ENCODE data around the gene ZDHHC14. TPM values are rescaled to one million over a fixed set of nuclear protein-coding genes. Genes with fewer than 3 reads are reported as not detected.

Gene ZDHHC14
- total and polyA plus RNA-seq, 7 donors = 2.5 to 14.6 (median 4.3) TPM

DNA sequence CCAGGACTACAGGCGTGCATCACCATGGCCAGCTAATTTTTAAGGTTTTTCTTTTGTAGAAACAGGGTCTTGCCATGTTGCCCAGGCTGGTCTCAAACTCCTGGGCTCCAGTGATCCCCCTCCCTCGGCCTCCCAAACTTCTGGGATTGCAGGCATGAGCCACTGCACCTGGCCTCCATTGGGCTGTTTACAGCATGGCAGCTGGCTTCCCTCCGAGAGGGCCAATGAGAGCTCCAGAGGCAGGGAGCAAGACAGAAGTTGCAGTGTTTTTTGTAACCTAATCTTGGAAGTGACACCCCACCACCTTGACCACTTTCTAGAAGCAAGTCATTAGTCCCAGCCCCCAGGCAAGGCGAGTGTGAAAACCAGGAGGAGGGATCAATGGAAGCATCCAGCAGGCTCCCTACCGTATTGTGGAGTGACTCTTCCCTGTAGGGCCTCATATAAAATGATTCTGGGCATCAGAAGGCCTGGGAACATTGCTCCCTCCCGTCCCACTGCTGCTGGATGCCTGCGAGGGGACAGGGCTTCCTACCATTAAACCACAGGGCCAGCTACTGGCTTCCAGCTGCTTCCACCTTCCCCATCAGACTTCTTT, 144.4 kb downstream of the ZDHHC14 start:
- Histone ChIP-seq H3K9me3 (no peaks in the 10 kb centered on the region), H3K4me3 (no peak overlapping the region), H3K27me3 (ENCODE audit: insufficient read depth in 3 of 3, low read length in 2 of 3) (no peaks in the 10 kb centered on the region), H3K4me1 (peaks cover 44% of the 10 kb centered on the region), H3K36me3 (ENCODE audit: insufficient read depth in 1 of 2, low read depth in 1 of 2) (no peaks in the 10 kb centered on the region), H3K27ac (no peak overlapping the region)
- intact Hi-C loops (cut with DNase I) = no loop called here
- WGBS, 3 donors = 82 to 89% (median 83%) methylated on average over 7 of the region's 7 CpGs
- TF ChIP-seq, protein P1, sequence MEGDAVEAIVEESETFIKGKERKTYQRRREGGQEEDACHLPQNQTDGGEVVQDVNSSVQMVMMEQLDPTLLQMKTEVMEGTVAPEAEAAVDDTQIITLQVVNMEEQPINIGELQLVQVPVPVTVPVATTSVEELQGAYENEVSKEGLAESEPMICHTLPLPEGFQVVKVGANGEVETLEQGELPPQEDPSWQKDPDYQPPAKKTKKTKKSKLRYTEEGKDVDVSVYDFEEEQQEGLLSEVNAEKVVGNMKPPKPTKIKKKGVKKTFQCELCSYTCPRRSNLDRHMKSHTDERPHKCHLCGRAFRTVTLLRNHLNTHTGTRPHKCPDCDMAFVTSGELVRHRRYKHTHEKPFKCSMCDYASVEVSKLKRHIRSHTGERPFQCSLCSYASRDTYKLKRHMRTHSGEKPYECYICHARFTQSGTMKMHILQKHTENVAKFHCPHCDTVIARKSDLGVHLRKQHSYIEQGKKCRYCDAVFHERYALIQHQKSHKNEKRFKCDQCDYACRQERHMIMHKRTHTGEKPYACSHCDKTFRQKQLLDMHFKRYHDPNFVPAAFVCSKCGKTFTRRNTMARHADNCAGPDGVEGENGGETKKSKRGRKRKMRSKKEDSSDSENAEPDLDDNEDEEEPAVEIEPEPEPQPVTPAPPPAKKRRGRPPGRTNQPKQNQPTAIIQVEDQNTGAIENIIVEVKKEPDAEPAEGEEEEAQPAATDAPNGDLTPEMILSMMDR (IDR thresholded peaks at IDR 0.05) = no peak
- DNase-seq (no peak), ATAC-seq (no peak)

DNA sequence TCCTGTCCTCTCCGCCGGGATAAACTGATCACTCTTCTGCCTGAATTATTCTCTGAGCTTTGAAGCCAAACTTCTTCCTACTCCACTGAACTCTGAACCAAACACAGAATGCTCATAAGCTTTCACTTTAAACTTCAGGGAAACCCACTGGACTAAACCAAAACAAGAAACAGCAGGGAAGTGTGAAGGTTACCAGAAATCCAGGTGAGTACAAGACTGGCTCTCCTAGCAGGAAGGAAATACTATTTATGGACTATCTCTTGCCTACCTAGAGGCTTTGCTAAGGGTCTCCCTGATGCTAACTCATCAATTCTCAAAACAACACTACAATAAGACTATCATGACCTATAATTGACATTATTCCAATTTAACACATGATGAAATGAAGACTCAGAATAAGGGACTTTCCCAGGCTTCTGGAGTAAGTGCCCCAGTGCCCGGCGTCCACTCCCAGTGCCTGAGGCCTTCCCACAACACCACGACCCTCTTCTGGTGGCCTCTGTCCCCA, 145.0 kb downstream of the ZDHHC14 start:
- intact Hi-C loops (cut with DNase I) = no loop called here
- TF ChIP-seq, protein P1 (IDR thresholded peaks at IDR 0.05) = no peak
- 65 to 90% (median 83%) methylated on average over 5 of the region's 5 CpGs for WGBS, 3 donors
- Histone ChIP-seq H3K4me1 (peaks cover 44% of the 10 kb centered on the region), H3K36me3 (ENCODE audit: insufficient read depth in 1 of 2, low read depth in 1 of 2) (no peaks in the 10 kb centered on the region), H3K27ac (no peak overlapping the region), H3K9me3 (no peaks in the 10 kb centered on the region), H3K27me3 (ENCODE audit: insufficient read depth in 3 of 3, low read length in 2 of 3) (no peaks in the 10 kb centered on the region), H3K4me3 (no peak overlapping the region)
- no peak for DNase-seq
- no peak for ATAC-seq

DNA sequence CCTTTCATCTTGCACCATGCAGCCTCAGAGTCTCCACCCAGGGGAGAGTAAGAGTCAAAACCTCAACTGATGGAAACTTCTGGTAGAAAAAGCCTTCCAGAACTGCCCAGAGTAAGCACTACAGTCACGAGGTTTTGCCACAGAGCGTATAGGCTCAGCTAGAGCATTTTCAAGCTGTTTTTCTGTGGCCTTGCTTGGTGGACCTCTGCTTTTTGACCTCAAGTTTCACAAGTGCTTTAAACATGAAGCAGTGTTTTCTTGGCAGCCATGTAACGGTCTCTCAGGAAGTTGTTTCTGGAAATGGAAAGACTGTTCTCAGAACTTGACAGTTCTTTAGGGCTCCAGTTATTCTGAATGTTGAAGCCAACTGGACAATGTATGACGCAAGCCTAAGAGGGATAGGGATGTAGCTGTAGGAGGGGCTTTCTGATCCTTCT, 146.5 kb downstream of the ZDHHC14 start:
- DNase-seq (no peak), ATAC-seq (no peak)
- Histone ChIP-seq H3K36me3 (ENCODE audit: insufficient read depth in 1 of 2, low read depth in 1 of 2) (no peaks in the 10 kb centered on the region), H3K4me1 (peaks cover 42% of the 10 kb centered on the region), H3K27me3 (ENCODE audit: insufficient read depth in 3 of 3, low read length in 2 of 3) (no peaks in the 10 kb centered on the region), H3K27ac (peak overlapping the region; percentile 42), H3K4me3 (no peak overlapping the region), H3K9me3 (no peaks in the 10 kb centered on the region)
- WGBS, 3 donors = 58 to 68% (median 61%) methylated on average over 4 of the region's 4 CpGs
- intact Hi-C loops (cut with DNase I) = no loop called here
- TF ChIP-seq, protein P1 (IDR thresholded peaks at IDR 0.05) = no peak

DNA sequence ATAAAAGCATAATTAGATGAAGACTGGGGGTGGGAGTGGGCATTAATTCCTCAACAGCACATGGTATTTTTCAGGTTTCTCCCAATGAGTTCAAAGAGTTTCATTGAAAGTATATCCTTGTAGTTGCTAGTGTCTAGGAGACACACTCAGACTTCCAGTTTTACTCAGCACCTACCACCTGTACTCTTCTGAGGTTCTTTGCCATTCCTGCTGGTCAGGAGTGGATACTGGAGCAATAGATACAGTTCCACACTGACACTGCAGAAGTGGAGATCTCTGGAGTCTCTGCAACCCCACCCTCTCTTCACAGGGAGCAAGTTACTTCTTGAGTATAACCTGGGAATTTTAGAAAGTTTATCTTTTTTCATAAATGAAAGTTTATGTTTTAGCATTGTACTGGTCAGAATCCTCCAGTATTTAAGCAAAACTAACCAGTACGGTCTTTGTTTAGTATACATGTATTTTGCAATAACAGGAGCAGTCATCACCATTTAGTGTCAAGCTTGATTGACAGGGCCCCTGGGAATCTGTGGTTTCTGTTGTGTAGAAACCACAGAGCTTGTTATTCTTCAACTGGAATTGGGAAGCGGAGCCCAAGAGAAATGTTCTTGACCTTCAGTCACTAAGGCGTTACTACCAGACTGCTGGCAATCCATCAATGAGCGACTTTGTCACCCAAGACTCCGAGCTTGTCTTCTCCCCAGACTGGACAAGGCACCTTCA, 148.1 kb downstream of the ZDHHC14 start:
- 30 to 60% (median 38%) methylated on average over 5 of the region's 5 CpGs for whole genome bisulfite sequencing, 3 donors
- TF ChIP-seq, protein P1 (IDR thresholded peaks at IDR 0.05) = no peak
- Histone ChIP-seq H3K9me3 (no peaks in the 10 kb centered on the region), H3K27ac (peak overlapping the region; percentile 72), H3K27me3 (ENCODE audit: insufficient read depth in 3 of 3, low read length in 2 of 3) (no peaks in the 10 kb centered on the region), H3K4me1 (peaks cover 51% of the 10 kb centered on the region), H3K4me3 (no peak overlapping the region), H3K36me3 (ENCODE audit: insufficient read depth in 1 of 2, low read depth in 1 of 2) (no peaks in the 10 kb centered on the region)
- intact Hi-C loops (cut with DNase I) = no loop called here
- DNase-seq (peak; percentile 63 to 67), ATAC-seq (peak; percentile 76 to 81 (median 78))
